ENCODE measurements around the gene PKN2.

DNA sequence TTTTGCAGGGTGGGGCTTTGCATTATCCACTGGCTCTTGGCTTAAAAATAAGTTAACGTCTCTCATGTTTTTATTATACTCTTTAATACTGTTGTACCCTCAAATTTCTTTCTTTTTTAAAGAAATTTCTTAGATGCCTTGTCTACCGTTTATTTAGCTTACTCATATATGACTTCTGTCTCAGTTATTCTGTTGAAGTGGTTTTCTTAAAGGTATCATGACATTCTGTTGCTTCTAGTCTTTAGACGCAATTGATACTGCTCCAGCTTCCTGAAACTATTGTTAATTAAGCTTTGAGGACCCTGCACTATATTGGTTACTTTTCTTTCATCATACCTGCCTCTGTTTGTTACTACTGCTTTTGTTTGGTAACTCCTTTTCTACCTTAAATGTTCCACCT lies 11.7 kb downstream of the PKN2 start:
- no peak for TF ChIP-seq ELF4 (IDR thresholded peaks at IDR 0.05)
- no peak for TF ChIP-seq SP1 (IDR thresholded peaks at IDR 0.05)
- TF ChIP-seq HDGF (IDR thresholded peaks at IDR 0.05; ENCODE audit: borderline replicate concordance), result no peak
